ENCODE data around the gene URAD.

Gene URAD

DNA sequence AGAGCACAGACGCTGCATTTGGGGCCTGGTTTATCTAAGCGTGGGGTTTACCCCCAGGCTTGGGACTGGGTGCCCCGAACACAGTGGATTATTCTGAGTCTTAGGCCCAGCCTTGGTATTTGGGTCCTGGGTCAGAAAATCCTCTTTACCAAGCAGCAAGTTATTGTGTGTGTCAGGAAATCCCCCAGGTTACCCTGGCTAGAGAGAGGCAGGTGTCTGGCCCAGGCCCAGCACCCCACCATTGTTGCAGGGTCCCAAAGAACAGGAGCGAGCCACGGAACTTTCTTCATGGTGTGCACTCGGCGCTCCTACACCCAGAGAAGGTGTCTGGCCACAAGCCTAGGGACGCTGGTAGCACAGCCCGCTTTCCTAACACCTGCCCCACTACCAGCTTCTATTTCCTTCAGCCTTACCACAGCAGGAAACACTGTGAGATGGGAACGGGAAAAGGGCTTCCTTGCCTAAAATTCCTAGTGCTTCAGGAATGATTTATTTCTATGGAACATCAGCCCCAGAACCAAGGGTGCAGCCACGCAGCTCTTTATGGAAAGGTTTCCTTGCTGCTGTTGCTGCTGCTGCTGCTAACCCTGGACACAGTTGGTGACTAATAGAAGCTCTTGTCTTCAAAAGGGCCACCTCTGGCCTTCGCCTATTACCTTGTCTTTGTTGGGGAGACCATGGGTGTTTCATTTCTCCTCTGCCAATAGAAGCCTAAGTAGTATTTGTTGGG is 12.0 kb downstream of the URAD start:
- Histone ChIP-seq H3K27ac (replicated peaks; ENCODE audit: low read length) (no peak overlapping the region), H3K9ac (ENCODE audit: low read depth, low read length, poor library complexity) (no peak overlapping the region), H3K14ac (ENCODE audit: low read length) (no peak overlapping the region), H2BK5ac (ENCODE audit: low read length) (no peak overlapping the region), H3K4me2 (ENCODE audit: insufficient read depth, low read length, poor library complexity, severe bottlenecking) (no peak overlapping the region), H2BK120ac (ENCODE audit: low read depth, low read length) (no peak overlapping the region), H4K91ac (ENCODE audit: low read depth, low read length, poor library complexity) (no peak overlapping the region), H4K8ac (ENCODE audit: low read depth, low read length) (no peak overlapping the region), H2BK15ac (ENCODE audit: low read length) (no peak overlapping the region), H3K27me3 (ENCODE audit: control insufficient read depth in 3 of 3, insufficient read depth in 3 of 3, low read depth in 1 of 3, low read length in 3 of 3) (peaks cover 60 to 99% (median 85%) of the 10 kb centered on the region in 3 experiments), H2AK5ac (ENCODE audit: low read depth, low read length) (peak overlapping the region; percentile 14), H3K9me3 (replicated peaks in 1 of 2; ENCODE audit: control insufficient read depth in 2 of 2, insufficient read depth in 1 of 2, low read depth in 1 of 2, low read length in 2 of 2) (peaks cover 0 to 3% of the 10 kb centered on the region in 2 donors), H3K23ac (ENCODE audit: low read depth, low read length, poor library complexity) (no peak overlapping the region), H3K4me3 (ENCODE audit: low read length in 2 of 2) (no peak overlapping the region), H3K18ac (ENCODE audit: low read length) (no peak overlapping the region), H3K79me1 (ENCODE audit: low read depth, low read length) (peaks cover 1% of the 10 kb centered on the region), H2AFZ (ENCODE audit: low read length) (no peak overlapping the region), H2BK12ac (ENCODE audit: low read length) (no peak overlapping the region), H3K4ac (ENCODE audit: low read length) (no peak overlapping the region), H3K36me3 (replicated peaks in 1 of 2; ENCODE audit: control insufficient read depth in 2 of 2, insufficient read depth in 2 of 2, low read length in 2 of 2) (no peaks in the 10 kb centered on the region), H3K4me1 (ENCODE audit: control insufficient read depth in 2 of 2, insufficient read depth in 1 of 2, low read depth in 1 of 2, low read length in 2 of 2) (peaks cover 2 to 17% of the 10 kb centered on the region in 2 donors)
- no peak for DNase-seq (ENCODE audit: low spot score)
- no CpG with 5 or more reads among the region's 12 CpGs for WGBS, 2 donors (ENCODE audit: extremely low coverage in 2 of 2, insufficient read length in 2 of 2, insufficient replicate concordance in 1 of 2)

DNA sequence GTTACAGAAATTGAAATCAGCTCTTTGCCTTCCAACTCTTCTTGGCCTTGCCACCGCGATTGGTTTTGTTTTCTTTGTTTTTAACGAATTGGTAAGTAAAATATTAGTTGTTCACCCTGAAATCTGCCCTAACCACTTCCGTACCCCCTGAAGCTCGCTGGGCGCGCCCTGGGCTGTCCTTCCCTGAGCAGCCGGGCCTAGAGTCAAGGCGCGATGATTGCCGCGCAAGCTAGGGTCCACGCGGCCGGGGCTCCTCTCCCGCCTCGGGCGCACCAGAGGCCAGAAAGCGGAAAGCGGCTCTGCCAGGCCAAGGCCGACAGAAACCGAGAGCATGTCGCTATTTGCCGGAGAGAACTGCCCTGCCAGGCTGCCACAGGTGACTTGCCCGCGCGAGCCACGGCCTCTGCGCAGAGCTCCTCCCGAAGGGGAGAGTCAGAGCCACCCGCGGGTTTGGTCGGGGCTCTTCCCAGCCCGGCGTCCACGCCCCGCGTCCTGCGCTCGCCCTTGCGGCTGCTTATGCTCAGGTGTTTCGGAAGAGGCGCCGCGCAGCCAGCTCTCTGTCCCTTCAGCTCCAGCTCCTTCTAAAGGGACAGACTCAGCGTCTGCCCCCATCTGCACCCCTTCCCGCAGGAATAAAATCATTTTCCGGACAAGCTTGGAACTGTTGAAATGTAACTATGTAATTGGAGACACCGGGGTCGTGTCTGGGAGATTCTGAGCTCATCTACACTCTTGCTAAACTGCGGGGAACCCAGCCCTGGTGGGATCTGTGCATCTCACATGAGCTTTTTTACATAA is 12.7 kb downstream of the URAD start:
- H3K4ac ChIP-seq (ENCODE audit: low read length), result no peak overlapping the region
- no peak overlapping the region for H3K4me3 ChIP-seq (ENCODE audit: low read length in 2 of 2)
- H3K27ac ChIP-seq (replicated peaks; ENCODE audit: low read length), result no peak overlapping the region
- peak overlapping the region; percentile 14 for H3K4me2 ChIP-seq (ENCODE audit: insufficient read depth, low read length, poor library complexity, severe bottlenecking)
- WGBS, 2 donors (ENCODE audit: extremely low coverage in 2 of 2, insufficient read length in 2 of 2, insufficient replicate concordance in 1 of 2), result no CpG with 5 or more reads among the region's 51 CpGs
- DNase-seq (ENCODE audit: low spot score), result no peak
- peak overlapping the region; percentile 15 for H2AFZ ChIP-seq (ENCODE audit: low read length)
- H4K8ac ChIP-seq (ENCODE audit: low read depth, low read length), result no peak overlapping the region
- H3K14ac ChIP-seq (ENCODE audit: low read length), result no peak overlapping the region
- peaks cover 53 to 99% (median 81%) of the 10 kb centered on the region in 3 experiments for H3K27me3 ChIP-seq (ENCODE audit: control insufficient read depth in 3 of 3, insufficient read depth in 3 of 3, low read depth in 1 of 3, low read length in 3 of 3)
- H2AK5ac ChIP-seq (ENCODE audit: low read depth, low read length), result no peak overlapping the region
- peak overlapping the region; percentile 35 for H3K23ac ChIP-seq (ENCODE audit: low read depth, low read length, poor library complexity)
- peak overlapping the region; percentile 67 for H2BK12ac ChIP-seq (ENCODE audit: low read length)
- H3K9ac ChIP-seq (ENCODE audit: low read depth, low read length, poor library complexity), result no peak overlapping the region
- no peaks in the 10 kb centered on the region for H3K36me3 ChIP-seq (replicated peaks in 1 of 2; ENCODE audit: control insufficient read depth in 2 of 2, insufficient read depth in 2 of 2, low read length in 2 of 2)
- H3K9me3 ChIP-seq (replicated peaks in 1 of 2; ENCODE audit: control insufficient read depth in 2 of 2, insufficient read depth in 1 of 2, low read depth in 1 of 2, low read length in 2 of 2), result peaks cover 0 to 3% of the 10 kb centered on the region in 2 donors
- H3K4me1 ChIP-seq (ENCODE audit: control insufficient read depth in 2 of 2, insufficient read depth in 1 of 2, low read depth in 1 of 2, low read length in 2 of 2), result peaks cover 6 to 22% of the 10 kb centered on the region in 2 donors
- H2BK15ac ChIP-seq (ENCODE audit: low read length), result peak overlapping the region; percentile 92
- H3K79me1 ChIP-seq (ENCODE audit: low read depth, low read length), result peaks cover 1% of the 10 kb centered on the region
- no peak overlapping the region for H2BK120ac ChIP-seq (ENCODE audit: low read depth, low read length)
- peak overlapping the region; percentile 45 for H2BK5ac ChIP-seq (ENCODE audit: low read length)
- no peak overlapping the region for H4K91ac ChIP-seq (ENCODE audit: low read depth, low read length, poor library complexity)
- H3K18ac ChIP-seq (ENCODE audit: low read length), result peak overlapping the region; percentile 84

DNA sequence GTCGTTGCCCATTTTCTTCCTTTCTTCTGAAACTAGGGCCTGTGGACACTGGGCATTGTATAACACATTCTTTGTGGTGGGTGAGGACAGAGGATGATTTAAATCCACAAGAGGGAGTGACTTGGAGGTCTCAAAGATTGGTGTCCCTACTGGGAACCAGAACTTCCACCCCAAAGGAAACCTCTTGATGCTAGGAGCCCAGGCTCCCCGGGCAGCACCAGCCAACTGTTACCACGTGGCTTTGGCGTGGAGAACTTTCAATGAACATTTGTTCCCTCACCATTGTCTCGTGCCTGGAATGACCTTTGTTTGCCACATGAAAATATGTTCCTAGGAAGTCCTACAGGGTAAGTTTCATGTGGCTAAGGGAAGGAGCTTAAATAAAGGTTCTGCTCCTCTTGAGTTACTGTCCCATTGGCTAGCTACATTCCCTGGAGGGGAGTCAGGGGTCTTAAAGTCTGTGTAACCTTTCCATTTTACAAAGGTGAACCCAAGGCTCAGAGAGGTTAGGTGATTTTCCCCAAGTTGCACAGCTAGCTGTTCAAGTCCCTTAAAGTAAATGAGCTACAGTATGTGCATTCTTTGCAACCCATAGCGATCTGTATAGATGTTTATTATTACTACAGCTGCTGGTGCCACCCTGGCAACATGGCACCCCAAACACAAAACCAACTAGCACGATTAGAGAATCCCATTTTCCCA is 14.4 kb downstream of the URAD start:
- no peak overlapping the region for H3K4me2 ChIP-seq (ENCODE audit: insufficient read depth, low read length, poor library complexity, severe bottlenecking)
- no peak overlapping the region for H2BK5ac ChIP-seq (ENCODE audit: low read length)
- H3K4me3 ChIP-seq (ENCODE audit: low read length in 2 of 2), result no peak overlapping the region
- H3K36me3 ChIP-seq (replicated peaks in 1 of 2; ENCODE audit: control insufficient read depth in 2 of 2, insufficient read depth in 2 of 2, low read length in 2 of 2), result no peaks in the 10 kb centered on the region
- H3K27ac ChIP-seq (replicated peaks; ENCODE audit: low read length), result no peak overlapping the region
- no peak overlapping the region for H4K8ac ChIP-seq (ENCODE audit: low read depth, low read length)
- no peak overlapping the region for H3K23ac ChIP-seq (ENCODE audit: low read depth, low read length, poor library complexity)
- no peak overlapping the region for H3K9ac ChIP-seq (ENCODE audit: low read depth, low read length, poor library complexity)
- no peak overlapping the region for H2BK12ac ChIP-seq (ENCODE audit: low read length)
- H2AK5ac ChIP-seq (ENCODE audit: low read depth, low read length), result no peak overlapping the region
- no peak for DNase-seq (ENCODE audit: low spot score)
- H3K14ac ChIP-seq (ENCODE audit: low read length), result no peak overlapping the region
- no peak overlapping the region for H2AFZ ChIP-seq (ENCODE audit: low read length)
- no CpG with 5 or more reads among the region's 7 CpGs for WGBS, 2 donors (ENCODE audit: extremely low coverage in 2 of 2, insufficient read length in 2 of 2, insufficient replicate concordance in 1 of 2)
- no peak overlapping the region for H4K91ac ChIP-seq (ENCODE audit: low read depth, low read length, poor library complexity)
- no peak overlapping the region for H3K18ac ChIP-seq (ENCODE audit: low read length)
- H3K79me1 ChIP-seq (ENCODE audit: low read depth, low read length), result peaks cover 1% of the 10 kb centered on the region
- peaks cover 0 to 3% of the 10 kb centered on the region in 2 donors for H3K9me3 ChIP-seq (replicated peaks in 1 of 2; ENCODE audit: control insufficient read depth in 2 of 2, insufficient read depth in 1 of 2, low read depth in 1 of 2, low read length in 2 of 2)
- peaks cover 6 to 26% of the 10 kb centered on the region in 2 donors for H3K4me1 ChIP-seq (ENCODE audit: control insufficient read depth in 2 of 2, insufficient read depth in 1 of 2, low read depth in 1 of 2, low read length in 2 of 2)
- no peak overlapping the region for H3K4ac ChIP-seq (ENCODE audit: low read length)
- no peak overlapping the region for H2BK15ac ChIP-seq (ENCODE audit: low read length)
- peaks cover 53 to 99% (median 81%) of the 10 kb centered on the region in 3 experiments for H3K27me3 ChIP-seq (ENCODE audit: control insufficient read depth in 3 of 3, insufficient read depth in 3 of 3, low read depth in 1 of 3, low read length in 3 of 3)
- no peak overlapping the region for H2BK120ac ChIP-seq (ENCODE audit: low read depth, low read length)

Measured in neuronal stem cell (in vitro differentiated cells).